ENCODE results near the gene WDR1.

WDR1 gene

GRCh38 chr4:10074076-10074766 lies 42.4 kb downstream of the WDR1 start:
- Histone ChIP-seq H3K9ac (ENCODE audit: low read length) (no peak overlapping the region), H3K4me3 (ENCODE audit: insufficient read depth, low read length, poor library complexity, severe bottlenecking) (no peak overlapping the region), H3K79me2 (ENCODE audit: insufficient read depth, low read length) (no peaks in the 10 kb centered on the region), H3K27ac (ENCODE audit: low read depth, low read length) (no peak overlapping the region), H3K36me3 (ENCODE audit: low read length) (peaks cover 7% of the 10 kb centered on the region; the same call in 1 of the 2 replicates), H3K4me2 (ENCODE audit: low read depth, low read length, poor library complexity, severe bottlenecking) (no peak overlapping the region), H3K9me3 (ENCODE audit: insufficient read depth, low read length) (no peaks in the 10 kb centered on the region), H4K20me1 (ENCODE audit: low read depth, low read length) (no peaks in the 10 kb centered on the region), H3F3A (ENCODE audit: insufficient read depth) (peaks cover 4% of the 10 kb centered on the region; the same call in 1 of the 2 replicates), H2AFZ (ENCODE audit: low read depth, low read length, severe bottlenecking) (no peak overlapping the region), H3K9me2 (replicated peaks; ENCODE audit: insufficient read depth, low read length) (no peaks in the 10 kb centered on the region), H3K27me3 (ENCODE audit: low read length) (no peaks in the 10 kb centered on the region)
- TF ChIP-seq, protein P1, sequence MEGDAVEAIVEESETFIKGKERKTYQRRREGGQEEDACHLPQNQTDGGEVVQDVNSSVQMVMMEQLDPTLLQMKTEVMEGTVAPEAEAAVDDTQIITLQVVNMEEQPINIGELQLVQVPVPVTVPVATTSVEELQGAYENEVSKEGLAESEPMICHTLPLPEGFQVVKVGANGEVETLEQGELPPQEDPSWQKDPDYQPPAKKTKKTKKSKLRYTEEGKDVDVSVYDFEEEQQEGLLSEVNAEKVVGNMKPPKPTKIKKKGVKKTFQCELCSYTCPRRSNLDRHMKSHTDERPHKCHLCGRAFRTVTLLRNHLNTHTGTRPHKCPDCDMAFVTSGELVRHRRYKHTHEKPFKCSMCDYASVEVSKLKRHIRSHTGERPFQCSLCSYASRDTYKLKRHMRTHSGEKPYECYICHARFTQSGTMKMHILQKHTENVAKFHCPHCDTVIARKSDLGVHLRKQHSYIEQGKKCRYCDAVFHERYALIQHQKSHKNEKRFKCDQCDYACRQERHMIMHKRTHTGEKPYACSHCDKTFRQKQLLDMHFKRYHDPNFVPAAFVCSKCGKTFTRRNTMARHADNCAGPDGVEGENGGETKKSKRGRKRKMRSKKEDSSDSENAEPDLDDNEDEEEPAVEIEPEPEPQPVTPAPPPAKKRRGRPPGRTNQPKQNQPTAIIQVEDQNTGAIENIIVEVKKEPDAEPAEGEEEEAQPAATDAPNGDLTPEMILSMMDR (IDR thresholded peaks at IDR 0.05; ENCODE audit: insufficient read depth, low read length, poor library complexity, severe bottlenecking) = no peak
- no peak for TF ChIP-seq EZH2phosphoT487 (conservative IDR thresholded peaks at IDR 0.05; ENCODE audit: low read length)

DNA sequence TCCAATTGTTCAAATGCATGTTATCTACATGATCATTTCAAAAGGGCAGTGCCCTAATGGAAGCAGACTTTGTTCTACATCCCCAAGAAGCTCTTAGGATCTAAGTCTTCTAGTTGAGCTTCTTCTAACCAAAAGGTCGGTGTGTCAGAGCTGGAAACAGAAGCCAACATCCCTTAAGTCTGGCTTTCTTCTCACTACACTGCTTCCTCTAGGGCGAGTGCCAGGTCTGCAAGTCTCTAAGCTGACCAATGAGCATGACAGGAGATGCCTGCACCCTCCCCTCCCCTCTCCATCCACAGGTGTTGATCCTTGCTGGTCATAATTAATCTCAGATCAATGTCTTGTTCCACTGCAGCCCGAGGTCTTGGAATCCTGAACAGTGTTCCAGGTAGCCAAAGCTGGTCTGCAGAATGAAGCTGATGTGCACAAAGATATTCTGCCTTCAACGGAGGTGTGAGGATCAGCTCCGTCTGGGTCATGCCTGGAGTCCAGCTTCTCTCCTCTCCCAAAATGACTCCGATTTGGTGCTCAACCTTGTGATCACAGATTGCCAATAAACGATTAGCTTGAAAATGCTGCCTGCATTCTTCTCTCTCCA lies 44.1 kb downstream of the WDR1 start:
- Histone ChIP-seq H3K27ac (ENCODE audit: low read depth, low read length) (no peak overlapping the region), H3K9ac (ENCODE audit: low read length) (no peak overlapping the region), H3K36me3 (ENCODE audit: low read length) (peaks cover 7% of the 10 kb centered on the region; the same call in 1 of the 2 replicates), H3K27me3 (ENCODE audit: low read length) (no peaks in the 10 kb centered on the region), H3K4me2 (ENCODE audit: low read depth, low read length, poor library complexity, severe bottlenecking) (no peak overlapping the region), H3K9me2 (replicated peaks; ENCODE audit: insufficient read depth, low read length) (no peaks in the 10 kb centered on the region), H3F3A (ENCODE audit: insufficient read depth) (peaks cover 4% of the 10 kb centered on the region; the same call in 1 of the 2 replicates), H4K20me1 (ENCODE audit: low read depth, low read length) (no peaks in the 10 kb centered on the region), H3K9me3 (ENCODE audit: insufficient read depth, low read length) (no peaks in the 10 kb centered on the region), H3K4me3 (ENCODE audit: insufficient read depth, low read length, poor library complexity, severe bottlenecking) (no peak overlapping the region), H3K79me2 (ENCODE audit: insufficient read depth, low read length) (no peaks in the 10 kb centered on the region), H2AFZ (ENCODE audit: low read depth, low read length, severe bottlenecking) (no peak overlapping the region)
- no peak for TF ChIP-seq EZH2phosphoT487 (conservative IDR thresholded peaks at IDR 0.05; ENCODE audit: low read length)
- TF ChIP-seq, protein P1 (IDR thresholded peaks at IDR 0.05; ENCODE audit: insufficient read depth, low read length, poor library complexity, severe bottlenecking) = no peak

- Histone ChIP-seq H2AFZ (ENCODE audit: low read depth, low read length, severe bottlenecking) (no peak overlapping the region), H3K36me3 (ENCODE audit: low read length) (peaks cover 7% of the 10 kb centered on the region; the same call in 1 of the 2 replicates), H3K9me3 (ENCODE audit: insufficient read depth, low read length) (no peaks in the 10 kb centered on the region), H3K9me2 (replicated peaks; ENCODE audit: insufficient read depth, low read length) (no peaks in the 10 kb centered on the region), H3F3A (ENCODE audit: insufficient read depth) (peaks cover 4% of the 10 kb centered on the region; the same call in 1 of the 2 replicates), H3K27me3 (ENCODE audit: low read length) (no peaks in the 10 kb centered on the region), H3K4me3 (ENCODE audit: insufficient read depth, low read length, poor library complexity, severe bottlenecking) (no peak overlapping the region), H3K27ac (ENCODE audit: low read depth, low read length) (no peak overlapping the region), H3K4me2 (ENCODE audit: low read depth, low read length, poor library complexity, severe bottlenecking) (no peak overlapping the region), H4K20me1 (ENCODE audit: low read depth, low read length) (no peaks in the 10 kb centered on the region), H3K9ac (ENCODE audit: low read length) (no peak overlapping the region), H3K79me2 (ENCODE audit: insufficient read depth, low read length) (no peaks in the 10 kb centered on the region)
- TF ChIP-seq, protein P1 (IDR thresholded peaks at IDR 0.05; ENCODE audit: insufficient read depth, low read length, poor library complexity, severe bottlenecking) = no peak
- TF ChIP-seq EZH2phosphoT487 (conservative IDR thresholded peaks at IDR 0.05; ENCODE audit: low read length) = no peak
Observed at GRCh38 chr4:10069075-10069642, 47.4 kb downstream of the WDR1 start.

Measured in SU-DHL-6 (cell line).